ENCODE results near the gene PLAAT2. TPM values are rescaled to one million over a fixed set of nuclear protein-coding genes. Genes with fewer than 3 reads are reported as not detected.
"Not testable (repeated sequence)": the region's sequence is repeated elsewhere in the genome, so short reads cannot be mapped to it uniquely, and the experiment has no call there.

The PLAAT2 gene
- 1 to 10 TPM in 1 of 2 experiments, under 1 TPM in 1; 0.73 to 1.3 TPM for total RNA-seq

- ATAC-seq = no peak
- Mint-ChIP-seq H3K4me1 (peaks cover 69% of the 10 kb centered on the region), H3K4me3 (no peak within 1 kb of the TSS), H3K9me3 (ENCODE audit: low read depth) (no peaks in the 10 kb centered on the region), H3K27me3 (no peaks in the 10 kb centered on the region), H3K27ac (peak within 1 kb of the TSS; percentile 69), H3K36me3 (no peaks in the 10 kb centered on the region)
- CTCF ChIA-PET = interaction anchor here (0.6 to 1.7 kb wide), 8 partner anchors 9 to 72 kb away, joined by 3 to 9 read pairs (median 4); partner anchors contain the start of gene PLAAT4
- DNase-seq = no peak
Measured at GRCh38 chr11:63563201-63564055, at the start of gene PLAAT2. TSS of gene PLAAT2 (minus strand) at chr11:63563379. CDS start at chr11:63563324, 55 bp downstream.

- Mint-ChIP-seq H3K4me3 (no peak overlapping the region), H3K27ac (no peak overlapping the region), H3K36me3 (no peaks in the 10 kb centered on the region), H3K4me1 (peaks cover 24% of the 10 kb centered on the region), H3K9me3 (ENCODE audit: low read depth) (no peaks in the 10 kb centered on the region), H3K27me3 (no peaks in the 10 kb centered on the region)
- ATAC-seq (no peak), DNase-seq (no peak)
- CTCF ChIA-PET = interaction anchor here (0.8 to 1.7 kb wide), 2 partner anchors 37 to 133 kb away, joined by 3 read pairs; no protein-coding TSS in a partner anchor
Measured at GRCh38 chr11:63612181-63612580, 49.0 kb upstream of the PLAAT2 start.

- DNase-seq = no peak
- no peaks in the 10 kb centered on the region for H3K36me3 Mint-ChIP-seq
- CTCF ChIA-PET = no interaction called here
- no peaks in the 10 kb centered on the region for H3K9me3 Mint-ChIP-seq (ENCODE audit: low read depth)
- ATAC-seq = no peak
- H3K27ac Mint-ChIP-seq = no peak overlapping the region
- peaks cover 24% of the 10 kb centered on the region for H3K4me1 Mint-ChIP-seq
- no peak overlapping the region for H3K4me3 Mint-ChIP-seq
- no peaks in the 10 kb centered on the region for H3K27me3 Mint-ChIP-seq
Measured at GRCh38 chr11:63611395-63611747, 48.2 kb upstream of the PLAAT2 start.

GRCh38 chr11:63610604-63611394 lies 47.6 kb upstream of the PLAAT2 start:
- no peak overlapping the region for H3K4me3 Mint-ChIP-seq
- CTCF ChIA-PET = no interaction called here
- H3K36me3 Mint-ChIP-seq = no peaks in the 10 kb centered on the region
- no peak for ATAC-seq
- peaks cover 24% of the 10 kb centered on the region for H3K4me1 Mint-ChIP-seq
- H3K9me3 Mint-ChIP-seq (ENCODE audit: low read depth) = no peaks in the 10 kb centered on the region
- H3K27me3 Mint-ChIP-seq = no peaks in the 10 kb centered on the region
- H3K27ac Mint-ChIP-seq = no peak overlapping the region
- DNase-seq = no peak

- no peak overlapping the region for H3K27ac Mint-ChIP-seq
- H3K4me1 Mint-ChIP-seq = peaks cover 24% of the 10 kb centered on the region
- CTCF ChIA-PET = no interaction called here
- no peaks in the 10 kb centered on the region for H3K36me3 Mint-ChIP-seq
- DNase-seq (no peak), ATAC-seq (no peak)
- H3K27me3 Mint-ChIP-seq = no peaks in the 10 kb centered on the region
- no peak overlapping the region for H3K4me3 Mint-ChIP-seq
- H3K9me3 Mint-ChIP-seq (ENCODE audit: low read depth) = no peaks in the 10 kb centered on the region
Measured at GRCh38 chr11:63609971-63610580, 46.9 kb upstream of the PLAAT2 start.

- Mint-ChIP-seq H3K4me1 (peaks cover 23% of the 10 kb centered on the region), H3K27ac (no peak overlapping the region), H3K9me3 (ENCODE audit: low read depth) (no peaks in the 10 kb centered on the region), H3K4me3 (no peak overlapping the region), H3K27me3 (no peaks in the 10 kb centered on the region), H3K36me3 (no peaks in the 10 kb centered on the region)
- DNase-seq (no peak), ATAC-seq (no peak)
- CTCF ChIA-PET = interaction anchor here (1.5 kb wide), 1 partner anchor 26 kb away, joined by 5 read pairs; no protein-coding TSS in a partner anchor
Measured at GRCh38 chr11:63609536-63609935, 46.4 kb upstream of the PLAAT2 start.

GRCh38 chr11:63608353-63609345 lies 45.5 kb upstream of the PLAAT2 start:
- no peak overlapping the region for H3K4me3 Mint-ChIP-seq
- CTCF ChIA-PET = interaction anchor here (1.5 kb wide), 1 partner anchor 27 kb away, joined by 5 read pairs; no protein-coding TSS in a partner anchor
- H3K27ac Mint-ChIP-seq = no peak overlapping the region
- DNase-seq (no peak), ATAC-seq (no peak)
- H3K27me3 Mint-ChIP-seq = no peaks in the 10 kb centered on the region
- peaks cover 22% of the 10 kb centered on the region for H3K4me1 Mint-ChIP-seq
- no peaks in the 10 kb centered on the region for H3K9me3 Mint-ChIP-seq (ENCODE audit: low read depth)
- H3K36me3 Mint-ChIP-seq = no peaks in the 10 kb centered on the region

GRCh38 chr11:63603180-63603518 lies 40.0 kb upstream of the PLAAT2 start:
- Mint-ChIP-seq H3K4me3 (no peak overlapping the region), H3K9me3 (ENCODE audit: low read depth) (no peaks in the 10 kb centered on the region), H3K27me3 (no peaks in the 10 kb centered on the region), H3K36me3 (peaks cover 2% of the 10 kb centered on the region), H3K4me1 (peaks cover 2% of the 10 kb centered on the region), H3K27ac (no peak overlapping the region)
- ATAC-seq (no peak), DNase-seq (peak; percentile 14)
- CTCF ChIA-PET = interaction anchor here (1.5 kb wide), 1 partner anchor 135 kb away, joined by 3 read pairs; no protein-coding TSS in a partner anchor

- H3K9me3 Mint-ChIP-seq (ENCODE audit: low read depth); ATAC-seq; H3K27me3 Mint-ChIP-seq; H3K36me3 Mint-ChIP-seq; H3K27ac Mint-ChIP-seq; H3K4me3 Mint-ChIP-seq; H3K4me1 Mint-ChIP-seq: not testable (repeated sequence)
- CTCF ChIA-PET = interaction anchor here (1.2 to 1.5 kb wide), 2 partner anchors 11 to 136 kb away, joined by 3 read pairs; no protein-coding TSS in a partner anchor
- peak; percentile 7 for DNase-seq
Measured at GRCh38 chr11:63602290-63603179, 39.4 kb upstream of the PLAAT2 start.

GRCh38 chr11:63599211-63600122 lies 36.3 kb upstream of the PLAAT2 start:
- H3K4me1 Mint-ChIP-seq = no peaks in the 10 kb centered on the region
- no peak for ATAC-seq
- CTCF ChIA-PET = no interaction called here
- H3K36me3 Mint-ChIP-seq = peaks cover 2% of the 10 kb centered on the region
- no peaks in the 10 kb centered on the region for H3K27me3 Mint-ChIP-seq
- H3K4me3 Mint-ChIP-seq = no peak overlapping the region
- no peak for DNase-seq
- H3K27ac Mint-ChIP-seq = no peak overlapping the region
- H3K9me3 Mint-ChIP-seq (ENCODE audit: low read depth) = no peaks in the 10 kb centered on the region

- no peak overlapping the region for H3K4me3 Mint-ChIP-seq
- peaks cover 2% of the 10 kb centered on the region for H3K36me3 Mint-ChIP-seq
- no peaks in the 10 kb centered on the region for H3K9me3 Mint-ChIP-seq (ENCODE audit: low read depth)
- CTCF ChIA-PET = interaction anchor here (0.7 kb wide), 1 partner anchor 37 kb away, joined by 3 read pairs; no protein-coding TSS in a partner anchor
- H3K27me3 Mint-ChIP-seq = no peaks in the 10 kb centered on the region
- DNase-seq = no peak
- H3K4me1 Mint-ChIP-seq = no peaks in the 10 kb centered on the region
- no peak overlapping the region for H3K27ac Mint-ChIP-seq
- no peak for ATAC-seq
Measured at GRCh38 chr11:63598556-63598955, 35.4 kb upstream of the PLAAT2 start.

All from activated CD8-positive, alpha-beta memory T cell treated with anti-CD3 and anti-CD28 coated beads, Interleukin-2, amount 10 ng/mL, durations not matched to agents 7 days and 5 days (primary cell).